GM18499 (cell line): ENCODE measurements around the gene HMCN2.

ENCODE experiments used
- ATAC-seq: cut with Tn5 transposase; IDR thresholded peaks from one replicate; pipeline ENCODE4 v1.9.1; 2021; ENCODE audit warnings: moderate number of reproducible peaks; ENCODE audit not compliant: insufficient read depth, unreplicated experiment

The HMCN2 gene, protein sequence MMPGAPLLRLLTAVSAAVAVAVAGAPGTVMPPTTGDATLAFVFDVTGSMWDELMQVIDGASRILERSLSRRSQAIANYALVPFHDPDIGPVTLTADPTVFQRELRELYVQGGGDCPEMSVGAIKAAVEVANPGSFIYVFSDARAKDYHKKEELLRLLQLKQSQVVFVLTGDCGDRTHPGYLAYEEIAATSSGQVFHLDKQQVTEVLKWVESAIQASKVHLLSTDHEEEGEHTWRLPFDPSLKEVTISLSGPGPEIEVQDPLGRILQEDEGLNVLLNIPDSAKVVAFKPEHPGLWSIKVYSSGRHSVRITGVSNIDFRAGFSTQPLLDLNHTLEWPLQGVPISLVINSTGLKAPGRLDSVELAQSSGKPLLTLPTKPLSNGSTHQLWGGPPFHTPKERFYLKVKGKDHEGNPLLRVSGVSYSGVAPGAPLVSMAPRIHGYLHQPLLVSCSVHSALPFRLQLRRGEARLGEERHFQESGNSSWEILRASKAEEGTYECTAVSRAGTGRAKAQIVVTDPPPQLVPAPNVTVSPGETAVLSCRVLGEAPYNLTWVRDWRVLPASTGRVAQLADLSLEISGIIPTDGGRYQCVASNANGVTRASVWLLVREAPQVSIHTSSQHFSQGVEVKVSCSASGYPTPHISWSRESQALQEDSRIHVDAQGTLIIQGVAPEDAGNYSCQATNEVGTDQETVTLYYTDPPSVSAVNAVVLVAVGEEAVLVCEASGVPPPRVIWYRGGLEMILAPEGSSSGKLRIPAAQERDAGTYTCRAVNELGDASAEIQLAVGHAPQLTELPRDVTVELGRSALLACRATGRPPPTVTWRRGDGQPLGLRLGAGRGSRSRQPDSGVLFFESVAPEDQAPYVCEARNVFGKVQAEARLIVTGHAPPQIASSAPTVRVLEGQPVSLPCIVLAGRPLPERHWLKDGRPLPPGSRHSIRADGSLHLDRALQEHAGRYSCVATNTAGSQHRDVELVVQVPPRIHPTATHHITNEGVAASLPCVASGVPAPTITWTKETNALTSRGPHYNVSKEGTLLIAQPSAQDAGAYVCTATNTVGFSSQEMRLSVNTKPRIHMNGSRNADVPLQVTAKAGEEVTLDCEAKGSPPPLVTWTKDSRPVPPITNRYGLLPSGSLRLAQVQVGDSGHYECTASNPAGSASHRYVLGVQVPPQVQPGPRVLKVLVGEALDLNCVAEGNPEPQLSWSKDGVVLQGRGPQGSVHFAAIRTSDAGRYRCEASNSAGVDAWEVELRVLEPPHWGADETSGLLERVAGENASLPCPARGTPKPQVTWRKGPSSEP (N-terminal part only)

GRCh38 chr9:130265431-130266235 is at the start of gene HMCN2:
HMCN2 (plus strand) TSS chr9:130265760; CDS start chr9:130265879, 119 bp downstream.
- ATAC-seq, result no peak

- no peak for ATAC-seq
These were observed 47.7 kb upstream of the HMCN2 start for GRCh38 chr9:130217838-130218237.

- ATAC-seq, result no peak
These were observed 45.9 kb upstream of the HMCN2 start for GRCh38 chr9:130219661-130220096.

DNA sequence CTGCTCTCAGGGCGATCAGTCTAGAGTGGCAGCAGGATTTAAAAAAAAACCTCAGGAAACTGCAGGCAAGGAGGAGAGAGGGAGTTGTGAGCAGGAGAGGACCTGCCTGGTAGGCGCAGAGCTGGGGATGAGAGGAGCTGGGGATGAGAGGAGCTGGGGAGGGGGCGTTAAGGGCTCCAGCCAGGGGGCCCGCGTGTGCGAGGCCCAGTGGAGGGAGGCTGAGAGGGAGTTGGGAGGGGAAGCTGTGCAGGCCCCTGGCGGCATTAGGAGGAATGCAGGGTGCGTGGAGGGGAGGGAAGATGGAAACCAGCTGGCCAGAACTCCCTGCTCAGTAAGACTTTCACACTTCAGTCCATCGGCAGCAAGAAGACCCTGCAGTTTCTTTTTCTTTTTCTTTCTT is 45.2 kb upstream of the HMCN2 start:
- no peak for ATAC-seq

DNA sequence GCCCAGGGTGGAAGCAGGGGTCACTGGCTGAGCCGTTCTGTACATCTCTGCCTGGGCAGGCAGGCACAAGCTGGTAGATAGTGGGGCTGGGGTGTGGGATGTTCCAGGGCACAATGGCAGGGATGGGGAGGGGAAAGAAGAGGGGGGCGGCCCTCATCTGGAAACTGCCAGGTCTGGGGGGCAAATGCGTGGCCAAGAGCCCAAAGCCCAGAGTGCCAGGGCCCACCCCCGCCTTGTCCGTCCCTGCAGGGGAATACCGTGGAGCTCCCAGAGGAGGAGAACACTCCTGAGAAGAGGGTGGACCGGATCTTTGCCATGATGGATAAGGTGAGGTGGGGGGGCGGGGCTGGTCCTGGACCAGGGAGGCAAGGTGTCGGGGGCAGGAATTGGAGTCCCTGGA is 42.7 kb upstream of the HMCN2 start:
- no peak for ATAC-seq

DNA sequence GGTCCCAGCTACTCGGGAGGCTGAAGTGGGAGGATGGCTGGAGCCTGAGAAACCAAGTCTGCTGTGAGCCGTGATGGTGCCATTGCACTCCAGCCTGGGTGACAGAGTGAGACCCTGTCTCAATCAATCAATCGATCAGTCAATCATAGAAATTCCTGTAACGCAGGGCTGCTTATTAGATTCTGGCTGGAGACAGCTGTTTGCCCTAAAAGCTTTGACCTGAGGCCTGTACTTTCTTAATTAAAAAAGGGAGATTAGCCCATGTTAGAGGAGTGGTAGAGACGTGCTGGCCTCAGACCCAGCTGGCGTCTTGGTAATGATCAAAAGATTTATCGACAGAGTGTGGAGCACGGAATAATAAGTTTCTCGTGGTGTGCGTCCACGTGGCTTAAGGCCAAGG is 40.5 kb upstream of the HMCN2 start:
- no peak for ATAC-seq

DNA sequence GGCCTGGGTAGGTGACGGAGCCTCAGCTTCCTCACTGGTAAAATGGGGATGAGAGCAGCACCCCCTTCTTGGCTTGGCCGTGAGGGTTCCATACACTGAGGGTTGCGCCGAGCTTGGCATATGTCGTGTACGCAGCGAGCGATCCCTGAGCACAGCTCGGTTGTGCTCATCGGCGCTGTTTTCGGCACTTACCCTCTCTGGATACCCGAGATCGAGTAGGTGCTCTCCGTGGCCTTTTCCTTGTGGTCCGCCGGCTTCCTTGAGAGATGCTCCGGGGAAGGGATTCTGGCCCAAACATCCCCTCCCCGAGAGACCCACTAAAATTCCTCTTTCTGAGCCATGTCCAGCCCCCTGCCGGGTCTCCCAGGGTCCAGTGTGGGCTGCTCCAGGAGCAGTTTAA is 40.0 kb upstream of the HMCN2 start:
- no peak for ATAC-seq

DNA sequence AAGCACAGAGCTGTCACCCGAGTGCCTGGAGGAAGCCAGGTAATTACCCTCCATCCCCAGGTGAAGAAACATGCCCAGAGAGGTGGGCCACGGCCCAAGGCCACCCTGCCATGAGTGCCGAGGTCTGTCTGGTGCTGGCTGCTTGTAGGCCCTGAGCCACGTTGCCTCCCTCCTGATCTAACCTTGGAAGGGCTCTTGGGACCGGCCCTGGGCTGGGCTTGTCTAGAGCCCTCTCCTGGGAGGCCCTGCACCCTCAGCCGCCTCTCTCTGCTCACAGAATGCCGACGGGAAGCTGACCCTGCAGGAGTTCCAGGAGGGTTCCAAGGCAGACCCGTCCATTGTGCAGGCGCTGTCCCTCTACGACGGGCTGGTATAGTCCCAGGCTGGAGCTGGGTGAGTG is 39.4 kb upstream of the HMCN2 start:
- no peak for ATAC-seq

- ATAC-seq, result no peak
These were observed 37.7 kb upstream of the HMCN2 start for GRCh38 chr9:130227833-130228232.

GRCh38 chr9:130229759-130230158 is 35.8 kb upstream of the HMCN2 start:
- no peak for ATAC-seq

DNA sequence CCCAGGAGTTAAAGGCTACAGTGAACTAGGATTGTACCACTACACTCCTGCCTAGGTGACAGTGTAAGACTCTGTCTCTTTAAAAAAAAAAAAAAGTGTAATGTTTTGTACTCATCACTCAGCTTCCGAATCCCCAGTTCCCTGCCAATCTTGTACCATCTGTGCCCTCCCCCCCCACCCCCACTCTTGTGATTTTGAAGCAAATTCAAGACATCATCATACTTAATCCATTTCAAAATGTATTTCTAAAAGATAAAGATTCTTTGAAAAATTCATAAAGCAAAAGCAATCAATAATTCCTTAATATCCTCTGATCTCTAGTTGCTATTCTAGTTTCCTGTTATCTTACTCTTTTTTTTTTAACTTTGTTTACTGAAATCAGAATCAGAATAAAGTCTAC is 34.9 kb upstream of the HMCN2 start:
- no peak for ATAC-seq

DNA sequence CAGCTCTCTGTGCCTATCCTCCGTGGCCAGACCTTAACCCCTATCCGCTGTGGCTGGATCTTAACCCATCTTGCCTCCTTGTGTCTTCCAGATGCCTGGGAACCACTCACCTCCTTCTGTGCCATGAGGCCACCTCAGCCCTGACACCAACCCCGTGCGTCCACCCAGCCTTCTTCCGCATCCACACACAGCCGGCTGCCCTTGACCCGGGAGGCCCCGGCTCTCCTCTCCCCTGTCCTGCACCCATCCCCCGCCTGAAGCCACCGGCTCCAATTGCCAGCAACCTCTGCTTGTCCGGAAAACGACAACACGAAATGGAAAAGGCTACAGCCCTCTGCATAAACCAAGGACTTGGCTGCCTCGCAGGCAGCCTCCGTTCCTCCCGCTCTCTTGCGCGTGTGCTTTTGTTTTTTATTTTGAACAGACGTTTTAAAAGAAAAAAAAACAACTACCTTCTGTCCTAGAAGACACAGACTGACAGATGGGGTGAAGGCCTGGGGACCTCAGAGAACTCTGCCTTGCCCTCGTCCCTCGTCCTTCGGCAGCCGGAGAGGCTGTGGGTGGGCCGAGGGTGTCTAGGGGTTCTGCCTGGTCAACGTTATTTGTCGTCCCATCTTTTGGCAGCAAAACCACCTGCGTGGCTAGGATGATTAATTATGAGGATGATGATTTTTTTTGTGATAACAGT is 32.5 kb upstream of the HMCN2 start:
- ATAC-seq, result no peak

- ATAC-seq, result no peak
These were observed 32.0 kb upstream of the HMCN2 start for GRCh38 chr9:130233587-130233945.

DNA sequence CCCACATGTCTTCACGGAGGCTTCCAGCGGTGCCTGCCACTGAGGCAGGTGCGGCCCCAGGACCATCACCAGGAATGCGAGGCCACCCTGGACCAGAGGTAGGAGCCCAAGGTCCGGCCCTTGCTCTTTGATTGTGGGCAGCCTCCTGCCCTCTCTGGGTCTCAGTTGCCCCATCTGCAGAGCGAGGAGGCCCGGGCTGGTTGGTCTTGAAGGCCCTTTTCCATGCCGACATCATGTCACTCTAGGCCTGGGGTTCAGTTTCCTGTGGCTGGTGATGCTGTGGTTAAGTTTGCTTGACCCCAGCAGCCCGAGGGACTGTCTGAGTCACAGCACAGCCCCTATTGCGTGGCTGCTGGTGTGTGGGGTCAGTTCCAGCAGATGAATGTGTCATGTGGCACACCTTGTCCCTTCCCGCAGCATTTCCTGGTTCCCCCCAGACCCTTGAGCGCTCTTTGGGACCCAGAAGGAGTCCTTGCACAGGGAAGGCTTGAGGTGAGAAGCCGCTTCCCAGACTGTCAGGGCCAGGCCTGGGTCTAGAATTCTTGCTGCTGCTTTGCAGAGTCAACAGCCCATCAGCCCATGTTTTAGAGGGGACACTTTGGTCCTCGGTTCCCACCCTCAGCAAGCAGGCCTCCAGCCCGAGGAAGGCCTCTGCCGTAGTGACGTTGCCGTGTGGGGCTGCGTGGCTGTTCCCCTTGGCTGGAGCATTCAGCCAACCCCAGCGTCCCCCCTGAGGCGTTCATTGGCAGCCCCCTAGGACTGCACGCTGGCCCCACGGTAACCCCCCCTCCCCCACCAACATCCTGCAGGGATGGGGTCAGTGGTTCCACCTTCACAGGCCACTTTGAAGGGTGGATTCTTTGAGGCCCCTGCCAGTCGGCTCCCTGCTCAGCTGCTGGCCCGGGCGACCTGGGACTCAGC is 31.0 kb upstream of the HMCN2 start:
- no peak for ATAC-seq

- no peak for ATAC-seq
These were observed 29.8 kb upstream of the HMCN2 start for GRCh38 chr9:130235558-130236435.

- ATAC-seq, result no peak
These were observed 29.0 kb upstream of the HMCN2 start for GRCh38 chr9:130236436-130236985.

DNA sequence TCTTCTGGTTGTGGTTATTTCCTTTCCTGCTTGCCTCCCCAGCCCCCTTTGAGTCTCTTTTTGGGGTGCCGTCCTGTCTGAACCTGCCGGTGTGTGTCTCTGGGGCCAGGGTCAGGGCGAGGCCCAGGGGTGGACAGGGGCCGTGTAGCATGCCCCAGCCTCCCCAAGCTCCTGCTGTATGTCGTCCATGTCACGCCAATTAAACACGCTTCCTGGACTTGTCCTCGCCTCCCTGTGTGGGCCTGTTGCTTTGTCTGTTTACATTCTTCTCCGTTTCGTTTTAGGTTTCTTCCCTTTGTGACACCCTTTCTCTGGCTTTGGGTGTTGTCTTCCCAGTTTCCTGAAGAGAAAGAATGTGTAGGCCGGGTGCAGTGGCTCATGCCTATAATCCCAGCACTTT is 28.5 kb upstream of the HMCN2 start:
- no peak for ATAC-seq
